PC-3 (cell line): ENCODE results near the gene APOE. TPM values are rescaled to one million over a fixed set of nuclear protein-coding genes. Genes with fewer than 3 reads are reported as not detected.

Experiments used
- ATAC-seq: fragments of 200-7000 bp; cut with Tn5 transposase; 2 replicates; pipeline ENCODE4 v1.9.1; 2020; ENCODE audit warnings: mild to moderate bottlenecking, moderate library complexity
- BruUV-seq: library from RNA; stranded (reverse); fragments of 400-500 nt; replicated peaks from 2 replicates; lab custom pipeline; 2021; lab: Mats Ljungman, UMichigan
- CTCF ChIA-PET: fragments of 300-600 bp; sonication (Branson Sonifier 250); formaldehyde crosslinking; loops from one replicate; lab custom pipeline; 2022; ENCODE audit warnings: antibody characterized with exemption; lab: Charles Lee
- POLR2A ChIA-PET: fragments of 300-600 bp; sonication (Branson Sonifier 250); formaldehyde crosslinking; loops from one replicate; lab custom pipeline; 2022; ENCODE audit warnings: antibody characterized with exemption; ENCODE audit not compliant: unreplicated experiment; lab: Charles Lee
- DNase-seq: peaks from one replicate; pipeline ENCODE4 v3.0.0-alpha.2; 2015
- H2AFZ ChIP-seq: fragments of 300-600 bp; sonication (generic); 2 replicates; pipeline ENCODE4 v1.6.0; 2016; ENCODE audit warnings: antibody characterized with exemption, low read length
- H3F3A ChIP-seq: fragments of 300-600 bp; sonication (generic); one replicate; pipeline ENCODE4 v1.6.0; 2017; ENCODE audit warnings: antibody characterized with exemption, low read length, control low read depth, mild to moderate bottlenecking; ENCODE audit not compliant: unreplicated experiment
- H3K27ac ChIP-seq: fragments of 300-600 bp; sonication (generic); 2 replicates; pipeline ENCODE4 v1.5.1; 2016; ENCODE audit warnings: mild to moderate bottlenecking, low read length
- H3K27me3 ChIP-seq: fragments of 300-600 bp; sonication (generic); 2 replicates; pipeline ENCODE4 v1.6.1; 2016; ENCODE audit warnings: low read length, mixed read lengths
- H3K36me3 ChIP-seq: fragments of 300-600 bp; sonication (generic); 2 replicates; pipeline ENCODE4 v1.6.1; 2016; ENCODE audit warnings: low read depth, mixed run types, low read length, mixed read lengths
- H3K4me1 ChIP-seq: fragments of 300-600 bp; sonication (generic); 2 replicates; pipeline ENCODE4 v1.5.1; 2016; ENCODE audit warnings: low read length; ENCODE audit not compliant: insufficient read depth
- H3K4me2 ChIP-seq: fragments of 300-600 bp; sonication (generic); 2 replicates; pipeline ENCODE4 v1.6.0; 2016; ENCODE audit warnings: low read length
- H3K4me3 ChIP-seq: fragments of 300-600 bp; sonication (generic); 2 replicates; pipeline ENCODE4 v1.5.1; 2016; ENCODE audit warnings: mild to moderate bottlenecking, low read length, mixed read lengths
- H3K79me2 ChIP-seq: fragments of 300-600 bp; sonication (generic); 2 replicates; pipeline ENCODE4 v1.6.1; 2017; ENCODE audit warnings: low read length, mixed read lengths
- H3K9ac ChIP-seq: fragments of 300-600 bp; sonication (generic); 2 replicates; pipeline ENCODE4 v1.6.0; 2016; ENCODE audit warnings: mild to moderate bottlenecking, low read length
- H3K9me2 ChIP-seq: fragments of 300-600 bp; sonication (generic); replicated peaks from 2 replicates; pipeline ENCODE4 v1.6.1; 2016; ENCODE audit warnings: mixed run types, low read length, mixed read lengths
- H3K9me3 ChIP-seq: fragments of 300-600 bp; sonication (generic); 2 replicates; pipeline ENCODE4 v1.6.1; 2016; ENCODE audit warnings: low read length, mixed read lengths
- H4K20me1 ChIP-seq: fragments of 300-600 bp; sonication (generic); 2 replicates; pipeline ENCODE4 v1.6.1; 2016; ENCODE audit warnings: low read length, mixed read lengths
- EZH2 ChIP-seq: fragments of 300-600 bp; sonication (generic); IDR thresholded peaks from one replicate; pipeline ENCODE4 v1.6.1; 2017; ENCODE audit warnings: antibody characterized with exemption, mild to moderate bottlenecking, low read length; ENCODE audit not compliant: unreplicated experiment
- EZH2phosphoT487 ChIP-seq: fragments of 300-600 bp; sonication (generic); IDR thresholded peaks from 2 replicates; pipeline ENCODE4 v1.6.1; 2018; ENCODE audit warnings: mild to moderate bottlenecking, antibody characterized with exemption, low read length, borderline replicate concordance
- intact Hi-C: fragments of 100-400 bp; cut with micrococcal nuclease; formaldehyde crosslinking; loops from 2 replicates; pipeline ENCODE4 v1.9.0; 2023
- total RNA-seq: library from RNA; depleted of rRNA; stranded (reverse); fragments of >200 nt; gene quantifications from 2 replicates; pipeline ENCODE4 v1.2.3, GENCODE V29; 2014
- TF ChIP-seq, protein P1 (sequence below): fragments of 300-600 bp; sonication (generic); conservative IDR thresholded peaks from 2 replicates; pipeline ENCODE4 v1.5.1; 2017; ENCODE audit warnings: antibody characterized with exemption, low read depth, mild to moderate bottlenecking, low read length

The APOE gene
- total RNA-seq, 1 experiment from 2014 or later, result 3.6 TPM

DNA sequence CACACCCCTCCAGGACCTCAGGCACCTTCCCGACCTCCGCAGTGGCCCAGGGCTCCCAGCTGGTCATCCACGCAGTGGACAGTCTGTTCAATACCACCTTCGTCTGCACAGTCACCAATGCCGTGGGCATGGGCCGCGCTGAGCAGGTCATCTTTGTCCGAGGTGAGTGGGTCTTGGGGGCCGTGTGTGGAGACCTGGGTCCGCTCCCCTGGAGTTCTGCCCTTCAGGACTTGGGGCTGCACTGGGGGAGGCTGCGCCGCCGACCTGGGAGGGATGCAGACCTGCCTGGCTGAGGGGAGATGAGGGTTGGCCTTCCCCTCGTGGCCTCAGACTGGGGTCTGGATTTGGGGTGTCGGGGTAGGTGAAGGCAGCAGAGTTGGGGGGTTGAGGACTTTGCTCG lies 31.3 kb upstream of the APOE start:
- TF ChIP-seq EZH2phosphoT487, result no peak
- TF ChIP-seq, protein P1, sequence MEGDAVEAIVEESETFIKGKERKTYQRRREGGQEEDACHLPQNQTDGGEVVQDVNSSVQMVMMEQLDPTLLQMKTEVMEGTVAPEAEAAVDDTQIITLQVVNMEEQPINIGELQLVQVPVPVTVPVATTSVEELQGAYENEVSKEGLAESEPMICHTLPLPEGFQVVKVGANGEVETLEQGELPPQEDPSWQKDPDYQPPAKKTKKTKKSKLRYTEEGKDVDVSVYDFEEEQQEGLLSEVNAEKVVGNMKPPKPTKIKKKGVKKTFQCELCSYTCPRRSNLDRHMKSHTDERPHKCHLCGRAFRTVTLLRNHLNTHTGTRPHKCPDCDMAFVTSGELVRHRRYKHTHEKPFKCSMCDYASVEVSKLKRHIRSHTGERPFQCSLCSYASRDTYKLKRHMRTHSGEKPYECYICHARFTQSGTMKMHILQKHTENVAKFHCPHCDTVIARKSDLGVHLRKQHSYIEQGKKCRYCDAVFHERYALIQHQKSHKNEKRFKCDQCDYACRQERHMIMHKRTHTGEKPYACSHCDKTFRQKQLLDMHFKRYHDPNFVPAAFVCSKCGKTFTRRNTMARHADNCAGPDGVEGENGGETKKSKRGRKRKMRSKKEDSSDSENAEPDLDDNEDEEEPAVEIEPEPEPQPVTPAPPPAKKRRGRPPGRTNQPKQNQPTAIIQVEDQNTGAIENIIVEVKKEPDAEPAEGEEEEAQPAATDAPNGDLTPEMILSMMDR, result no peak
- TF ChIP-seq EZH2, result no peak
- Histone ChIP-seq H3K27ac (no peak overlapping the region), H3K4me3 (no peak overlapping the region), H3K27me3 (no peaks in the 10 kb centered on the region), H3K9me3 (no peaks in the 10 kb centered on the region), H3K36me3 (peaks cover 7% of the 10 kb centered on the region), H2AFZ (no peak overlapping the region), H3K4me2 (no peak overlapping the region), H3K4me1 (peaks cover 14% of the 10 kb centered on the region), H3K9me2 (no peaks in the 10 kb centered on the region), H3K9ac (no peak overlapping the region), H3K79me2 (no peaks in the 10 kb centered on the region), H4K20me1 (no peaks in the 10 kb centered on the region), H3F3A (no peaks in the 10 kb centered on the region)
- no TSS peak for BruUV-seq
- DNase-seq (no peak), ATAC-seq (no peak)
- ChIA-PET POLR2A (no interaction called here), CTCF (no interaction called here)
- intact Hi-C loops, result no loop called here

DNA sequence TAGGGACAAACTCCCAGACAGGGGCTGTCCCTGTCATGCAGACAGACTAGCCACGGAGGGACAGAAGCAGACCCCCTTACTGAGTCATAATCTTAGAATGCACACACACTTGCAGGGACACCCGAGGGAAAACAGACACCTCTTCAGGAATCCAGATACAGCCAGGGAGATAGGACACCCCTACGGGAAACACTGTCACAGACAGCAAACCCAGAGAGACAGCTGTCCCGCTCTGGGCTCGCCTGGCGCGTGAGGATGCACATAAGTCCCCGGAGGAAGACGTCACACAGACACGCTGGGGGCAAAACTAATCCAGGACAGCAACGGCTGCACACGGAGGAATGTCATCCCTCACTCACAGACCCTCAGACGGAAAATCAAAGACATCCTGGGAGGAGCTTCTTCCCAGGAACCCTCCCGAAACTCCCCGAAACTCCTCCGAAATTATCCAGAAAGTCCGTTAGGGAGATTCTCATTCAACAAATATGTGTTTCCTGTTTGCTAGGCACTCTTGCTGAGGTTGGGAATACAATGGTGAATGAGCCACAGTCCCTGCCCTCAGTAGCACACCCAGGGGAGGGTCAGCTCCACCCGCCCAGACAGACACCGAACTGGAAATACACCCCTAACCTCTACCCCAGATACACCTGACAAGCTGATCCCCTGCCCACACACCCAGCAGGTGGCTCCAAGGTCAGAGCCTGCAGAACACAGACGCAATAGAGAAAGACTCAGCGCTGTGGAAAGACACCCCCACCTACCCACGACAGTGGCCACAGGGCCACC lies 29.7 kb upstream of the APOE start:
- peaks cover 14% of the 10 kb centered on the region for H3K4me1 ChIP-seq
- ATAC-seq (peak; percentile 86), DNase-seq (peak; percentile 59)
- H3K4me3 ChIP-seq, result peak overlapping the region; percentile 22
- ChIA-PET POLR2A (interaction anchor here (0.6 kb wide), 1 partner anchor 30 kb away, joined by 3 read pairs; the partner anchor contains the start of gene NECTIN2), CTCF (no interaction called here)
- peak overlapping the region; percentile 38 for H3K4me2 ChIP-seq
- no peaks in the 10 kb centered on the region for H3K27me3 ChIP-seq
- peak overlapping the region; percentile 47 for H3K27ac ChIP-seq
- no peaks in the 10 kb centered on the region for H3K9me3 ChIP-seq
- H2AFZ ChIP-seq, result no peak overlapping the region
- TF ChIP-seq EZH2phosphoT487, result no peak
- TF ChIP-seq EZH2, result no peak
- TF ChIP-seq, protein P1, result no peak
- H3K36me3 ChIP-seq, result peaks cover 7% of the 10 kb centered on the region
- no peaks in the 10 kb centered on the region for H3K79me2 ChIP-seq
- H4K20me1 ChIP-seq, result no peaks in the 10 kb centered on the region
- no TSS peak for BruUV-seq
- H3K9ac ChIP-seq, result no peak overlapping the region
- no peaks in the 10 kb centered on the region for H3K9me2 ChIP-seq
- intact Hi-C loops, result no loop called here
- H3F3A ChIP-seq, result no peaks in the 10 kb centered on the region

GRCh38 chr19:44876930-44877535 lies 28.6 kb upstream of the APOE start:
- CTCF ChIA-PET, result no interaction called here
- no peak overlapping the region for H3K4me2 ChIP-seq

More at GRCh38 chr19:44876930-44877535, 28.6 kb upstream of the APOE start:
- Histone ChIP-seq H3K36me3 (peaks cover 7% of the 10 kb centered on the region), H3K27me3 (no peaks in the 10 kb centered on the region), H4K20me1 (no peaks in the 10 kb centered on the region), H3K9me2 (no peaks in the 10 kb centered on the region), H3K27ac (no peak overlapping the region), H2AFZ (no peak overlapping the region), H3K9ac (no peak overlapping the region), H3K9me3 (no peaks in the 10 kb centered on the region), H3K4me1 (peaks cover 14% of the 10 kb centered on the region), H3F3A (no peaks in the 10 kb centered on the region), H3K79me2 (no peaks in the 10 kb centered on the region), H3K4me3 (no peak overlapping the region)
- POLR2A ChIA-PET, result no interaction called here
- ATAC-seq, result no peak
- no TSS peak for BruUV-seq
- no peak for TF ChIP-seq EZH2phosphoT487
- intact Hi-C loops, result no loop called here
- no peak for DNase-seq
